ENCODE results near the gene IKZF5. TPM values are rescaled to one million over a fixed set of nuclear protein-coding genes. Genes with fewer than 3 reads are reported as not detected.
A peak's percentile ranks its signal among the peaks of the same experiment; 100 is the strongest.

IKZF5 gene
- total and polyA plus RNA-seq, 7 donors, result 4.4 to 16.4 (median 9.4) TPM

- 4 to 11% methylated on average over 77 of the region's 77 CpGs for WGBS, 2 donors
Observed at GRCh38 chr10:122953902-122954730, 54.5 kb downstream of the IKZF5 start, which contains the start of gene C10orf88. C10orf88 (minus strand) TSS chr10:122954227; CDS start chr10:122954178, 49 bp downstream.

GRCh38 chr10:122949296-122949695 lies 59.3 kb downstream of the IKZF5 start:
- 96 to 97% methylated on average over 3 of the region's 3 CpGs for WGBS, 2 donors
- Histone ChIP-seq H3K36me3 (peaks cover 0 to 36% (median 10%) of the 10 kb centered on the region in 4 donors), H3K27ac (no peak overlapping the region), H3K27me3 (no peaks in the 10 kb centered on the region), H3K4me3 (no peak overlapping the region), H3K4me1 (peaks cover 0 to 18% (median 14%) of the 10 kb centered on the region in 4 donors), H3K9me3 (no peaks in the 10 kb centered on the region)
- no peak for DNase-seq
- intact Hi-C loops (cut with DNase I), result no loop called here
- TF ChIP-seq POLR2A (IDR thresholded peaks at IDR 0.05) (no peak), EP300 (IDR thresholded peaks at IDR 0.05) (no peak), POLR2AphosphoS5 (IDR thresholded peaks at IDR 0.05) (no peak), CTCF (IDR thresholded peaks at IDR 0.05) (no peak)

More at GRCh38 chr10:122953902-122954730, 54.5 kb downstream of the IKZF5 start, which contains the start of gene C10orf88:
- Histone ChIP-seq H3K27ac (peak within 1 kb of the TSS; percentile 74 to 82 (median 76)), H3K4me1 (peaks cover 0 to 22% (median 19%) of the 10 kb centered on the region in 4 donors), H3K4me3 (peak within 1 kb of the TSS; percentile 68 to 86 (median 80)), H3K27me3 (no peaks in the 10 kb centered on the region), H3K9me3 (no peaks in the 10 kb centered on the region), H3K36me3 (no peaks in the 10 kb centered on the region)
- no peak for TF ChIP-seq EP300 (IDR thresholded peaks at IDR 0.05)
- peak; percentile 13 to 80 (median 54) for TF ChIP-seq POLR2AphosphoS5 (IDR thresholded peaks at IDR 0.05)
- peak; percentile 99 for DNase-seq
- intact Hi-C loops (cut with DNase I), result loop anchor here (1.0 kb wide), 2 partner anchors 26 to 54 kb away; partner anchors contain the start of genes IKZF5 and PSTK

Other genes with a start within 250 kb of the IKZF5 start
- under 1 TPM in 2 of 4 donors, not detected in 2; 0.36 to 0.66 TPM for gene CUZD1, start 162.9 kb downstream of the IKZF5 start, total RNA-seq
- gene CUZD1, start 162.9 kb downstream of the IKZF5 start, polyA plus RNA-seq, result 1 to 10 TPM in 1 of 3 donors, under 1 TPM in 1, not detected in 1; 0.54 to 4.2 TPM
- gene FAM24B, start 129.2 kb downstream of the IKZF5 start, total RNA-seq, result 1 to 10 TPM in 1 of 4 donors, under 1 TPM in 1, not detected in 2; 0.99 to 4.2 TPM
- gene FAM24B, start 129.2 kb downstream of the IKZF5 start, polyA plus RNA-seq, result 1 to 10 TPM in 2 of 3 donors, not detected in 1; 4.4 to 4.6 TPM
- gene FAM24A, start 98.2 kb downstream of the IKZF5 start, total RNA-seq, result not detected
- gene FAM24A, start 98.2 kb downstream of the IKZF5 start, polyA plus RNA-seq, result not detected
- 10 to 100 TPM in 1 of 4 donors, 1 to 10 TPM in 3; 3.0 to 10.2 (median 4.8) TPM for gene C10orf88, start 54.6 kb downstream of the IKZF5 start, total RNA-seq
- gene C10orf88, start 54.6 kb downstream of the IKZF5 start, polyA plus RNA-seq, result 1 to 10 TPM; 3.0 to 3.6 (median 3.0) TPM
- 1 to 10 TPM; 1.6 to 3.6 (median 3.4) TPM for gene PSTK, start 28.4 kb downstream of the IKZF5 start, total RNA-seq
- 1 to 10 TPM; 2.0 to 3.0 (median 2.3) TPM for gene PSTK, start 28.4 kb downstream of the IKZF5 start, polyA plus RNA-seq
- gene ACADSB, start 211 bp upstream of the IKZF5 start, total RNA-seq, result 10 to 100 TPM; 15.0 to 18.7 (median 16.8) TPM
- 10 to 100 TPM in 2 of 3 donors, 1 to 10 TPM in 1; 7.6 to 14.8 (median 12.6) TPM for gene ACADSB, start 211 bp upstream of the IKZF5 start, polyA plus RNA-seq
- under 1 TPM in 2 of 4 donors, not detected in 2; 0.68 to 0.83 TPM for gene HMX3, start 127.2 kb upstream of the IKZF5 start, total RNA-seq
- gene HMX3, start 127.2 kb upstream of the IKZF5 start, polyA plus RNA-seq, result under 1 TPM in 1 of 3 donors, not detected in 2; 0.52 TPM
- gene HMX2, start 139.3 kb upstream of the IKZF5 start, total RNA-seq, result under 1 TPM in 3 of 4 donors, not detected in 1; 0.27 to 0.55 (median 0.36) TPM
- under 1 TPM in 1 of 3 donors, not detected in 2; 0.36 TPM for gene HMX2, start 139.3 kb upstream of the IKZF5 start, polyA plus RNA-seq
- gene BUB3, start 145.6 kb upstream of the IKZF5 start, total RNA-seq, result 100 to 1,000 TPM in 2 of 4 donors, 10 to 100 TPM in 2; 75.6 to 116 (median 101) TPM
- 10 to 100 TPM; 39.6 to 82.1 (median 68.7) TPM for gene BUB3, start 145.6 kb upstream of the IKZF5 start, polyA plus RNA-seq